Measurements from ENCODE around the gene RNF11. TPM values are rescaled to one million over a fixed set of nuclear protein-coding genes. Genes with fewer than 3 reads are reported as not detected.
"Not testable (repeated sequence)": the region's sequence is repeated elsewhere in the genome, so short reads cannot be mapped to it uniquely, and the experiment has no call there.

The RNF11 gene
- total RNA-seq, 4 donors from 2014 or later: 36.9 to 110 (median 75.6) TPM

- Histone ChIP-seq H3K27me3 (no peaks in the 10 kb centered on the region), H3K4me3 (no peak overlapping the region), H3K9me3 (no peaks in the 10 kb centered on the region), H3K27ac (no peak overlapping the region), H3K4me1 (peaks cover 0 to 3% of the 10 kb centered on the region in 2 donors), H3K36me3 (no peaks in the 10 kb centered on the region)
- TF ChIP-seq POLR2A (IDR thresholded peaks at IDR 0.05) (no peak), CTCF (IDR thresholded peaks at IDR 0.05) (no peak)
- no peak for DNase-seq
- intact Hi-C loops (cut with DNase I; ENCODE audit: low total_unique reads): no loop called here
These were observed 10.9 kb downstream of the RNF11 start for GRCh38 chr1:51247022-51247421.

- H3K27ac ChIP-seq: no peak overlapping the region
- H3K9me3 ChIP-seq: no peaks in the 10 kb centered on the region
- no peaks in the 10 kb centered on the region for H3K36me3 ChIP-seq
- DNase-seq: no peak
- no peak overlapping the region for H3K4me3 ChIP-seq
- no peaks in the 10 kb centered on the region for H3K27me3 ChIP-seq
- intact Hi-C loops (cut with DNase I; ENCODE audit: low total_unique reads): no loop called here
- TF ChIP-seq CTCF (IDR thresholded peaks at IDR 0.05) (no peak), POLR2A (IDR thresholded peaks at IDR 0.05) (no peak)
- H3K4me1 ChIP-seq: peaks cover 0 to 3% of the 10 kb centered on the region in 2 donors
These were observed 11.4 kb downstream of the RNF11 start for GRCh38 chr1:51247499-51247898.

GRCh38 chr1:51249445-51249844 lies 13.4 kb downstream of the RNF11 start:
- no peaks in the 10 kb centered on the region for H3K36me3 ChIP-seq
- H3K27me3 ChIP-seq: no peaks in the 10 kb centered on the region
- H3K4me1 ChIP-seq: peaks cover 0 to 3% of the 10 kb centered on the region in 2 donors
- DNase-seq: no peak
- TF ChIP-seq CTCF (IDR thresholded peaks at IDR 0.05) (no peak), POLR2A (IDR thresholded peaks at IDR 0.05) (no peak)
- intact Hi-C loops (cut with DNase I; ENCODE audit: low total_unique reads): no loop called here
- H3K27ac ChIP-seq: no peak overlapping the region
- H3K9me3 ChIP-seq: no peaks in the 10 kb centered on the region
- H3K4me3 ChIP-seq: no peak overlapping the region

GRCh38 chr1:51250729-51251128 lies 14.7 kb downstream of the RNF11 start:
- H3K4me1 ChIP-seq; H3K9me3 ChIP-seq; DNase-seq; H3K27me3 ChIP-seq; H3K27ac ChIP-seq; intact Hi-C loops (cut with DNase I; ENCODE audit: low total_unique reads); H3K36me3 ChIP-seq; H3K4me3 ChIP-seq: not testable (repeated sequence)

GRCh38 chr1:51251165-51251564 lies 15.1 kb downstream of the RNF11 start:
- H3K9me3 ChIP-seq; H3K36me3 ChIP-seq; DNase-seq; H3K27ac ChIP-seq; intact Hi-C loops (cut with DNase I; ENCODE audit: low total_unique reads); H3K4me3 ChIP-seq; H3K27me3 ChIP-seq; H3K4me1 ChIP-seq: not testable (repeated sequence)

GRCh38 chr1:51252366-51252765 lies 16.3 kb downstream of the RNF11 start:
- H3K36me3 ChIP-seq: no peaks in the 10 kb centered on the region
- H3K4me1 ChIP-seq: no peaks in the 10 kb centered on the region
- DNase-seq: no peak
- no peaks in the 10 kb centered on the region for H3K27me3 ChIP-seq
- no peak for TF ChIP-seq CTCF (IDR thresholded peaks at IDR 0.05)
- no peak for TF ChIP-seq POLR2A (IDR thresholded peaks at IDR 0.05)
- intact Hi-C loops (cut with DNase I; ENCODE audit: low total_unique reads): no loop called here
- H3K4me3 ChIP-seq: no peak overlapping the region
- H3K9me3 ChIP-seq: no peaks in the 10 kb centered on the region
- no peak overlapping the region for H3K27ac ChIP-seq

All from uterus (tissue), 4 donors.